ENCODE data around the gene GJC1. TPM values are rescaled to one million over a fixed set of nuclear protein-coding genes. Genes with fewer than 3 reads are reported as not detected.

Gene GJC1
- total RNA-seq, 4 donors from 2014 or later = 2.1 to 9.2 (median 4.6) TPM

DNA sequence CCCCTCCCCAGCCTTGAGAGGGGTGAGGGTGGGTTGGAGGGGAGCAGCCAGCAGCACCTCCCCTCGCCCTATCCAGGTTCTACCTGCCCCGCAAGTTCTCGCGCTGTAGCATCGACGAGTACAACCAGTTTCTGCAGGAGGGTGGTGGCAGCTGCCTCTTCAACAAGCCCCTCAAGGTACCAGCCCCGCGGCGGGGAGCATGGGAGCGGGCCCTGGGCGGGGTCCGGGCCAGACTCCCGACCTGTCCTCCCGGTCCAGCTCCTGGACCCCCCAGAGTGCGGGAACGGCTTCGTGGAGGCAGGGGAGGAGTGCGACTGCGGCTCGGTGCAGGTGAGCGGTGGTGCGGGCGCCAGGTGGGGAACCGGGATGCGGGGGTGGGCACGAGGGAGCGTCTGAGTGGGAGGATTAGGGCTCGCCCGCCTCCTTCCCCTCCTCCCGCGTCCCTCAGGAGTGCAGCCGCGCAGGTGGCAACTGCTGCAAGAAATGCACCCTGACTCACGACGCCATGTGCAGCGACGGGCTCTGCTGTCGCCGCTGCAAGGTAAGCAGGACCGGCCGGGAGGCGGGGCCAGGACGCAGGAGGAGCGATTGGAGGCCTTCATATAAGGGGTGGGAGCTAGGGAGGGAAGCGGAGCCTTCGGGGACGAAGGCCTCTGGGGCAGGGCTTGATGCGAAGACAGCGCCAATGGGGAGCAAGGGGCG lies 54.8 kb downstream of the GJC1 start:
- intact Hi-C loops (cut with DNase I; ENCODE audit: low total_unique reads) = loop anchor here (1.0 to 2.0 kb wide), 4 partner anchors 90 to 358 kb away; partner anchors contain the start of gene PLCD3
- peak; percentile 87 to 90 for DNase-seq
- Histone ChIP-seq H3K27ac (peak overlapping the region in 1 of 4 donors; percentile 20), H3K4me1 (peaks cover 6 to 14% of the 10 kb centered on the region in 2 donors), H3K9me3 (no peaks in the 10 kb centered on the region), H3K36me3 (no peaks in the 10 kb centered on the region), H3K27me3 (peaks cover 0 to 15% (median 8%) of the 10 kb centered on the region in 3 donors), H3K4me3 (peak overlapping the region; percentile 56 to 88 (median 64))
- TF ChIP-seq POLR2A (IDR thresholded peaks at IDR 0.05) = no peak
- peak in 1 of 5 experiments; percentile 0 for TF ChIP-seq CTCF (IDR thresholded peaks at IDR 0.05 in 4 of 5, conservative IDR thresholded peaks at IDR 0.05 in 1 of 5)
- ATAC-seq = peak; percentile 91 to 94
- in situ Hi-C loops (cut with MboI; ENCODE audit: low sequenced_read_pairs in 4 of 4) = loop anchor here (5.0 to 25.0 kb wide), 4 partner anchors 90 to 250 kb away; no protein-coding TSS in a partner anchor

DNA sequence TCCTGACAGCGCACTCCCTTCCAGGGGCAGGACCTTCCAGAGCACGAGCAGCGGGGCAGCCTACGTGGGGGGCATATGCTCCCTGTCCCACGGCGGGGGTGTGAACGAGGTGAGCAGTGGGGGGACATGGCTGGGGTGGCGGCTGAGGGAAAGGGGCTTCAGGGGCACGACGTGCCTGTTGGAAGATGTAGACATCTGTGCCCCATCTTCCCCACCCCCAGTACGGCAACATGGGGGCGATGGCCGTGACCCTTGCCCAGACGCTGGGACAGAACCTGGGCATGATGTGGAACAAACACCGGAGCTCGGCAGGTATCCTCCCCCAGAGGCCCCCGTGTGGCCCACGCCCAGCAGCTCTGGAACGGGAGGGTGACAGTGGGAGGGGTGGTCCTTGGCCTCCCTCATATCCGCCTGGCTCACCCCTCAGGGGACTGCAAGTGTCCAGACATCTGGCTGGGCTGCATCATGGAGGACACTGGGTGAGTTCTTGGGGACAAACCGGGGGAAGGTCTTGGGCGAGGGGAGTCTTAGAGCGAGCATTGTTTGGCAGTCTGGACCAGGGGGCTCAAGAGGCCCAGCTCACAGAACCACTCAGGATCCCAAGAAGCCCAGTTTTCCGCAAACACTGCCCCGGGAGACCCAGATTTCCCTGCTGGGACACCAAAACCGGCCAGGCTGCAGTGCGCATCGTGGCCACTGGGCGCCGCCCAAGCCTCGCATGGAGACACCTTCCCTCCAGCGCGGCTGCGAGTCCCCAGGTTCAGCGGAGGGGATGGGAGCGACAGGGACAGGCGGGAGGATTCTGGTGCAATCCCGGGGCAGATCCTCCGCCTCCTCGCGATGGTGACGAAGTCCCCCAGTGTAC lies 55.6 kb downstream of the GJC1 start:
- Histone ChIP-seq H3K4me1 (peaks cover 6 to 14% of the 10 kb centered on the region in 2 donors), H3K27ac (no peak overlapping the region), H3K36me3 (no peaks in the 10 kb centered on the region), H3K4me3 (peak overlapping the region; percentile 56 to 88 (median 64)), H3K27me3 (peaks cover 0 to 15% (median 8%) of the 10 kb centered on the region in 3 donors), H3K9me3 (no peaks in the 10 kb centered on the region)
- ATAC-seq = peak; percentile 68 to 74
- in situ Hi-C loops (cut with MboI; ENCODE audit: low sequenced_read_pairs in 4 of 4) (loop anchor here (5.0 to 25.0 kb wide), 5 partner anchors 90 to 263 kb away; no protein-coding TSS in a partner anchor), intact Hi-C loops (cut with DNase I; ENCODE audit: low total_unique reads) (loop anchor here (1.0 to 2.0 kb wide), 4 partner anchors 91 to 358 kb away; partner anchors contain the start of gene PLCD3)
- DNase-seq = peak; percentile 55 to 75
- peak; percentile 93 to 100 (median 98) for TF ChIP-seq CTCF (IDR thresholded peaks at IDR 0.05 in 4 of 5, conservative IDR thresholded peaks at IDR 0.05 in 1 of 5)
- no peak for TF ChIP-seq POLR2A (IDR thresholded peaks at IDR 0.05)

DNA sequence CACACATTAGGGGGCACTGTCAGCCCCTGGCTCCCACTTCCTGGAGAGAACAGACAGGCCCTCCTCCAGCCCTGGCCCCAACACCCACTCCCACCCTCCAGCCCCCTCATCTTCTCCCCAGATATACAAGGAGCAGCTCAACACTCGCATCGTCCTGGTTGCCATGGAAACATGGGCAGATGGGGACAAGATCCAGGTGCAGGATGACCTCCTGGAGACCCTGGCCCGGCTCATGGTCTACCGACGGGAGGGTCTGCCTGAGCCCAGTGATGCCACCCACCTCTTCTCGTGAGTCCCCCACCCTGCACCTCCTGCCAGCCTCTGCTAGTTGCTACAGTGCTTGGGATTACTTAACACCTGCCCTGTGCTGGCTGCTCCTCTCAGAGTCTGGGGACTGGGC lies 56.9 kb downstream of the GJC1 start:
- Histone ChIP-seq H3K4me3 (no peak overlapping the region), H3K27ac (no peak overlapping the region), H3K27me3 (peaks cover 0 to 15% (median 8%) of the 10 kb centered on the region in 3 donors), H3K9me3 (no peaks in the 10 kb centered on the region), H3K4me1 (peaks cover 6 to 14% of the 10 kb centered on the region in 2 donors), H3K36me3 (no peaks in the 10 kb centered on the region)
- ATAC-seq = no peak
- in situ Hi-C loops (cut with MboI; ENCODE audit: low sequenced_read_pairs in 4 of 4) (loop anchor here (5.0 to 25.0 kb wide), 4 partner anchors 92 to 264 kb away; no protein-coding TSS in a partner anchor), intact Hi-C loops (cut with DNase I; ENCODE audit: low total_unique reads) (no loop called here)
- DNase-seq = no peak
- TF ChIP-seq CTCF (IDR thresholded peaks at IDR 0.05 in 4 of 5, conservative IDR thresholded peaks at IDR 0.05 in 1 of 5) = no peak
- TF ChIP-seq POLR2A (IDR thresholded peaks at IDR 0.05) = no peak

DNA sequence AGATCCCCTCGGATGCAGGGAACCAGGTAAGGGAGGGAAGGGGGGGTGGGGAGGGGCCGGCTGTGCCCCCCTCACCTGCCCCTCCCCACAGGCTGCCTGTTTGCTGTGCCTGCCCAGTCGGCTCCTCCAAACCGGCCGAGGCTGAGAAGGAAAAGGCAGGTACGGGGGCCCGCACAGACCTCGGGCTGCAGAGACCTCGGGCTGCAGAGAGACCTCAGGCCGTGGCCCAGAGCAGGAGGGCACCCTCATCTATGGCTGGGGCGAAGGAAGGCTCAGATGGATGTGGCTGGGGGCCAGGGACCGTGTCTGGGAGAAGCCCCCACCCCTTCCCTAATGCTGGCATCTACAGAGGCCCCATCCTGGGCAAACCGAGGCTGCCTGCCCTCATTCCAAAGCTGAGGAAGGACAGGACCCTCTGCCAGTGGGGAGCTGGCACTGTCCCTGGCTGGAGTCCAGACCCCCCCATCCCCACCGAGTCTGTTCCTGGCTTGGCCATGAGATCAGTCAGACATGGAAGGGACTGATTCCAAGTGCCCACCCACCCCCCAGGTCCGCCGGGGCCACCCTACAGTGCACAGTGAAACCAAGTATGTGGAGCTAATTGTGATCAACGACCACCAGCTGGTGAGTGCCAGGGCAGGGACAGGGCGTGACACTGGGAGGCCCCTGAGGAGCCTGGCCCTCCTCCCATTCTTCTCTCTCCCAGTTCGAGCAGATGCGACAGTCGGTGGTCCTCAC lies 57.6 kb downstream of the GJC1 start:
- DNase-seq = no peak
- intact Hi-C loops (cut with DNase I; ENCODE audit: low total_unique reads) (no loop called here), in situ Hi-C loops (cut with MboI; ENCODE audit: low sequenced_read_pairs in 4 of 4) (loop anchor here (5.0 to 25.0 kb wide), 4 partner anchors 92 to 265 kb away; no protein-coding TSS in a partner anchor)

More for the DNA sequence above, 57.6 kb downstream of the GJC1 start:
- no peak overlapping the region for H3K4me3 ChIP-seq
- ATAC-seq = no peak
- no peak for TF ChIP-seq CTCF (IDR thresholded peaks at IDR 0.05 in 4 of 5, conservative IDR thresholded peaks at IDR 0.05 in 1 of 5)
- no peak for TF ChIP-seq POLR2A (IDR thresholded peaks at IDR 0.05)
- no peaks in the 10 kb centered on the region for H3K36me3 ChIP-seq
- peaks cover 0 to 15% (median 8%) of the 10 kb centered on the region in 3 donors for H3K27me3 ChIP-seq
- H3K4me1 ChIP-seq = peaks cover 6 to 14% of the 10 kb centered on the region in 2 donors
- H3K9me3 ChIP-seq = no peaks in the 10 kb centered on the region
- no peak overlapping the region for H3K27ac ChIP-seq

Data from gastrocnemius medialis (tissue), 4 donors.